HT-29 (cell line): ENCODE results near the gene KIF17. TPM values are rescaled to one million over a fixed set of nuclear protein-coding genes. Genes with fewer than 3 reads are reported as not detected.
"Not testable (repeated sequence)": the region's sequence is repeated elsewhere in the genome, so short reads cannot be mapped to it uniquely, and the experiment has no call there.

Experiments
- DNase-seq: peaks from one replicate; pipeline ENCODE4 v3.0.0-alpha.2; 2015; ENCODE audit warnings: low spot score
- total RNA-seq: library from RNA; depleted of rRNA; stranded (reverse); fragments of >200 nt; shearing (Covaris generic); gene quantifications from 2 replicates; pipeline ENCODE4 v1.2.3, GENCODE V29; 2014

Gene KIF17
- total RNA-seq, 1 experiment from 2014 or later, result not detected

DNA sequence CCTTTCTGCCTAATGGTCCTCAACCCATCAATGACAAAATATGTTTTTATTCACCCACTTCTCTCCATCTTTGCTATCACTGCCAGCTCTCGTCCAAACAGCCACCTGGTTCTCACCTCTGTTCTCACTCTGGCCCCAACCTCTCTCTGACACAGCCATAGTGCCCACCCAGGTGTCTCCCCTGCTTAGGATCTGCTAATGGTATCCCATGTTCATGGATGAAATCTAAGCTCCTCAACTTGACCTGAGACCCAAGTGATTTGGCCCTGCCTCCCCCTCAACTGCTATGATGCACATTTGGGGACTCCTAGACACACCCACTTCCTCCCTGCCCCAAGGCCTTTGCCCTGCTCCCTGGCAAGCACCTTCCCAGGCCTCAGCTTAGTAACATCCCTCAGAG, 25.9 kb downstream of the KIF17 start:
- no peak for DNase-seq

DNA sequence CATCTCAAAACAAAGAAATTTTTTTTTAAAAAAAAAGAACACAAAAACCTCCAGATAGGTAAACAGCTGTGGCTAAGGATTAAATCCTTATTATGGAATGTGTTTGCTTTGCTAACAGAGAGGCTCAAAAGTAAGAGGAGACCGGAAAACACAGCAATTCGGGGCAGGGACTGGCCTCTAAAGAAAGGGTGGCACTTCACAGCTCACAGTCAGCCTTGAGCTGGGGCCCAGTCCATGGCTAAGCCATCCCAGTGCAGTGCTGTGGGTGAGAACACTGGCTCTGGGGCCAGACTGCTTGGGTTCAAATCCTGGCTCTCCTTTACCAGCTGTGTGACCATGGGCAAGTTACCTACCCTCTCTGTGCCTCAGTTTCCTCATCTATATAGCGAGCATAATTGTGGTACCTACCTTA, 28.2 kb downstream of the KIF17 start:
- DNase-seq, result no peak

GRCh38 chr1:20686883-20687725, 30.7 kb downstream of the KIF17 start:
- DNase-seq, result no peak

DNA sequence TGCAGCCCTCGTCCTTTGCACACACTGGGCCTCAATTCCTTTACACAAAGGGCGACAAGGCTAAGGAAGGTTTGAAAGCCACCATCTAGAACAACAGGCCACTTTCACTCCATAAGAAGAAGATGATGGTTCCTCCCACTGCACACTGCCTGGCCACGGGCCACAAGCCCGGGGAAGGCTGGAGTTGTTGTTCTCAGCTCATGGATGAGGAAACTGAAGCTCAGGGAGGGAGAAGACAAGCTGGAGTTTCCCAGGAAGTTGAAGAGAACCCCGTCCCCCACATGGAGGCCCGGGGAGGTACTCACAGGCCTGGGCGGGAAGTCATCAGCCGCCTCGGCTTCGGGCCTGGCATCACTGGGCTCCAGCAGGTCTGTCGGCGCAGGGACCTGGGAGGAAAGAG, 32.1 kb downstream of the KIF17 start:
- DNase-seq, result no peak

DNA sequence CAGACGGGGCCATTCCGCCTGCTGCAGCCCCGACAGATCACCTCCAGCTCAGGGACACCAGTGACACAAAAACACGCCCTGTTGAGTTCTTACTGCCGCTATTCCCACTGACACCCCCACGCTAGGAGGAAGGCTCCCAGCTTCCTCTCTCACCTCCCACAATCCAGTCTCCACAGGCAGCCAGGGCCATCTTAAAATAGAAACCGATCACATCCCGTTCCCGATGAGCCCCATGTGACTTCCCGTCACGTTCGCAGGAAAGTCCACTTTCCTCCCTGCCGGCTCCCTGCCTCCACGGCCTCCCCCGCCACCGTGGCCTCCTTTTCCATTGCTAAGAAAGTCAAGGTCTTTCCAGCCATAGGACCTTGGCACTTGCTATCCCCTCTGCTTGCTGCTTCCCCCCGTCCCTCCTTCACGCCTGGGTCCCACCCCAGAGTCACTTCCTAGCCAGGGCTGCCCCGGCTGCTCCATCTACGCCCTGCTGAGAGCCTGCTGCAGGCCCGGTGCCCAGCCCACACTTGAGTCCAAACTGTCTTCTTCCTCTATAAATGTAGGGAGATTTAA, 32.6 kb downstream of the KIF17 start:
- DNase-seq, result no peak

DNA sequence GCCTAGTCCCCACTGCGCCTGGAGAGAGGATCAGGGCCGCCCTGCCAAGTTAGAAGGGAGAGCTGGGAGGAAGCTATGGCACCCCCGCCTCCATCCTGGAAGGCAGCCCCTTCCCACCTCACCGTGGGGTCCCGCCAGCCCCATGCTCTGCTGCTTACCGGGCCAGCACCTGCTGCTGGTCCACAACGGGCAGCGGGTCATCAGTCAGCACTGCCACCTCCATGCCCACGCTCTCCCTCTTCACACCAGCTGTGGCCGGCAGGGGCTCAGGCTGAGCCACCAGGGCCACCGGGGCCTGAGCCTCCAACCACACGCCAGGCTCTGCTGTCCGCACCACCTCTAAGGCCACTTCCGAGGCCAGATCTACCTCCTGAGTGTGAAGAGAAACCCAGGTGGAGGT, 33.2 kb downstream of the KIF17 start:
- DNase-seq, result no peak

DNA sequence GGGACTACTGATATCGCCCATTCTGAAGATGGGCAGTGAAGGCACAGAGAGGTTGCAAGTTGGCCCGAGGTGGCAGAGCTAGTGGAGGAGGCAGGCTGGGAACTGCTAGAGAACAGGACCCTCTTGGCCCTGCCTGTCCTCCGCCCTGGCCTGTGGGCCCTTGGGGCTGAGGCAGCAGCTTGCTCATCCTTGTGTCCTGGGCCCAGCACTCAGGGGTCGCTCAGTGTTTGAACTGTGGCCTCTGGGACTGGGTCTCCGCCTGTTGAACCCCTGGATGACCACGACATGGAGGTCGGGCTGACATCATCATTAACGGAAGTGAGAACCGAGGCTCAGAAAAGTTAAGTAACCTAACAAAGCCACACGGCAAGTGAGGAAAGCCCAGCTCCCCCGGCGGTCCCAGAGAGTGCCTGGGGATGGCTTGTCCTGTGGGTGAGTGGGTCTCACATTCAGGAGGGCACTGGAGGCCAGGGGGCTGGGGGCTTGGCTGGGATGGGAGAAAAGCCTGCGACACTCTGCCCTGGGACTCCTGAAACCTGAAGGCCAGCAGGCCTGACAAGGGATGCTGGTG, 33.7 kb downstream of the KIF17 start:
- DNase-seq, result no peak

- DNase-seq, result no peak
Measured at GRCh38 chr1:20683614-20684013, 34.2 kb downstream of the KIF17 start.

GRCh38 chr1:20682571-20683236, 35.1 kb downstream of the KIF17 start:
- no peak for DNase-seq

- DNase-seq, result no peak
Measured at GRCh38 chr1:20681999-20682398, 35.8 kb downstream of the KIF17 start.

- DNase-seq, result no peak
Measured at GRCh38 chr1:20680269-20680668, 37.5 kb downstream of the KIF17 start.

DNA sequence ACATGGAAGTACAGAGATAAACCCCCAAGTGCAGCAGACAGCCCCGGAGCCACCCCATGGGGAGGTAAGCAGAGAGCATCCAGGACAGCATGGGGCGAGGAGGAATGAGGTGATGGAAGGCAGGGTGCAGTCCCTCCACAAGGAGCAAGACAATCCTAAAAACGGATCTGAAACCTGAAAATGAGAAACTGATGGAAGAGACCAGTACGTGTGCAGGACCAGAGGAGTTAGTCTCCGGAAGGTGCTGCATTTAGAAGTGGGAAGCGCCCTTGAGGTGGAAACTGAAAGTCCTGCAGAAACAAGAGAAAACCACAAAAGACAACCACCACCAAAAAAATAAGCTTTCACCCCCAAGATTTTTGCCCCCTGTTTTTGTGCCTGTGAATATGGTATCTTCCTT, 39.2 kb downstream of the KIF17 start:
- DNase-seq, result no peak

DNA sequence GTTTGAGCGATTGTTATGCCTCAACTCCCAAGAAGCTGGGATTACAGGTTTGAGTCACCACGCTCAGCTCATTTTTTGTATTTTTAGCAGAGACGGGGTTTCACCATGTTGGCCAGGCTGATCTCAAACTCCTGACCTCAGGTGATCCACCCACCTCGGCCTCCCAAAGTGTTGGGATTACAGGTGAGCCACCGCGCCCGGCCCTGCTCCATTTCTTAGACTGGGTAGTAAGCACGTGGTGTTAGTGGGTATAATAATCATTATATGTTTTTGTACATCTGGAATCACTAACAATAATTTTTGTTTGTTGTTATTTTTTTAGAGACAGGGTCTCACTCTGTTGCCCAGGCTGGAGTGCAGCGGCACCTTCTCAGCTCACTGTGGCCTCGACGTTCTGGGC, 44.2 kb downstream of the KIF17 start:
- DNase-seq, result not testable (repeated sequence)

DNA sequence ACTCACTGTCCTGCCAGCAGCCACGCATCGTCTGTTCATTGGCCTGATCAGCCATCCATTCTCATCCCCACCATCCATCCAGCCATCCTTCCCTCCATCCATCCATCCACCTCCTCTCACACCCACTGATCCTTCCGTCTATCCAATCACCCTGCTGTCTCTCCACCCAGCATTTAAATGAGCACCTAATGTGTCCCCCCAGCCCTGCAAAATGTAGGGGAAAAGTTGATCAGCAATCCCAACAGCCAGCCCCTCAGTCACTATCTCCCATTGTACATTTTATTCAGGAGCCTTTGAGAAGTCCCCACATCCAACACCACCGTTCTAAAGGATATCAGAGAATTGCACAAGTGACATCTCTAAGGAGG, 45.6 kb downstream of the KIF17 start:
- no peak for DNase-seq

GRCh38 chr1:20670936-20671335, 46.9 kb downstream of the KIF17 start:
- DNase-seq, result no peak

- no peak for DNase-seq
Measured at GRCh38 chr1:20668581-20668980, 49.2 kb downstream of the KIF17 start.

- peak; percentile 16 for DNase-seq
Measured at GRCh38 chr1:20666804-20667203, 51.0 kb downstream of the KIF17 start.

GRCh38 chr1:20666146-20666545, 51.7 kb downstream of the KIF17 start:
- no peak for DNase-seq

- no peak for DNase-seq
Measured at GRCh38 chr1:20665726-20666125, 52.1 kb downstream of the KIF17 start.

DNA sequence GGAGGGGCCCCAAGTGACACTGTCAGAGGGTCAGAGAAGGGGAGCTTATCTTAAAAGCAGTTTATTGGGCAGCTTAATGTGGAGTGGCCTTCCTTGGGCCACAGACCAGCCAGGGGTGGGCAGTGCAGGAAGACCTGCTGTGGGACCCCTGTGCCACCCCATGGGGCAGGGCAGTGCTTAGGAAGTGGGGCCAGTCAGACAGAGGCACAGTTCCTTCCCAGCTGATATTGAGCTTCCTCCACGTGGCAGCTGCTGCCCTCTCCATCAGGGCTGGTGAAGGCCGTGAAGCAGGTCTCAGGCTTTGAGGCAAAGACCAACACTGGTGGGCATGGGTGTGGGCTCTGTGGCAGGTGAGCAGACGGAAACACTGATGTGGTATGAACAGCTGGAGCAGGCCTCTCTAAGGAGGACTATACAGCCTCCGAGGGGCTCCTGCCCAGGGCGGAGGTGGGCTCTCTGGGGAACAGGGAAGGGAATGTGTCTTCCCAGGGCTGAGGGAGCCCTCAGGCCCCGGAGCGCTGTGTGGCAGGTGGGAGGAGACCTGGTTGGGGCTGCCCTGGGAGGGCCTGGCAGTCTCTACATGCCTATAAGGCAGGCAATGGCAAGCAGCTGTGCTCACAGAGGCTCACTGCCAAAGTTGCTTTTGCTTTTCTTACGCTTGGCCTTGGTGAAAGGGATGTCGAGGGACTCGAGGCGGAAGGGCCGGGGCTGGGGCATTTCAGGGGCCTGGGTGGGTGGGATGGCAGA, 53.7 kb downstream of the KIF17 start:
- DNase-seq, result no peak

DNA sequence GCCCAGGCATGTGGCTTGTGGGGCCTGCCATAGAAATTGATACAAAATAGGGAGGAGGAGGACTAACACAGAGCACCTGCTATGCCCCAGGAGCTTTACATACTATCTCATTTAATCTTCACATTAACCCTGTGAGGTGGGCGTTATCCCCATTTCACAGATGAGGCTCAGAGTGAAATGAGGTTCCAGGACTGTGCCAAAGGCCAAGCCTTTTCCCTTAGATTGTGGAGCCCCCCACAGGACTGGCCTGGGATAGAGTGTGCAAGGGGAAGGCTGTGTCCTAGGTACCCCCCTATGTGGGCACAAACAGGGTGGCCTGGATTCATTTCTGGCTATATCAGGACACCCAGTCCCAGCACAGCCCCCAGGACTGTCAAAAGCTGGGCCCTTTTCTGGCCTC, 54.4 kb downstream of the KIF17 start:
- DNase-seq, result no peak

- no peak for DNase-seq
Measured at GRCh38 chr1:20662110-20662475, 55.7 kb downstream of the KIF17 start.
